HG03066 (cell line): ENCODE data around the gene MAP2K1.
A peak's percentile ranks its signal among the peaks of the same experiment; 100 is the strongest.
"Not testable (repeated sequence)": the region's sequence is repeated elsewhere in the genome, so short reads cannot be mapped to it uniquely, and the experiment has no call there.

Experiments used
- ATAC-seq: cut with Tn5 transposase; IDR thresholded peaks from one replicate; pipeline ENCODE4 v1.9.1; 2021; ENCODE audit warnings: low read depth; ENCODE audit not compliant: unreplicated experiment

MAP2K1 gene

GRCh38 chr15:66470825-66471224 is 84.1 kb downstream of the MAP2K1 start:
- not testable (repeated sequence) for ATAC-seq

DNA sequence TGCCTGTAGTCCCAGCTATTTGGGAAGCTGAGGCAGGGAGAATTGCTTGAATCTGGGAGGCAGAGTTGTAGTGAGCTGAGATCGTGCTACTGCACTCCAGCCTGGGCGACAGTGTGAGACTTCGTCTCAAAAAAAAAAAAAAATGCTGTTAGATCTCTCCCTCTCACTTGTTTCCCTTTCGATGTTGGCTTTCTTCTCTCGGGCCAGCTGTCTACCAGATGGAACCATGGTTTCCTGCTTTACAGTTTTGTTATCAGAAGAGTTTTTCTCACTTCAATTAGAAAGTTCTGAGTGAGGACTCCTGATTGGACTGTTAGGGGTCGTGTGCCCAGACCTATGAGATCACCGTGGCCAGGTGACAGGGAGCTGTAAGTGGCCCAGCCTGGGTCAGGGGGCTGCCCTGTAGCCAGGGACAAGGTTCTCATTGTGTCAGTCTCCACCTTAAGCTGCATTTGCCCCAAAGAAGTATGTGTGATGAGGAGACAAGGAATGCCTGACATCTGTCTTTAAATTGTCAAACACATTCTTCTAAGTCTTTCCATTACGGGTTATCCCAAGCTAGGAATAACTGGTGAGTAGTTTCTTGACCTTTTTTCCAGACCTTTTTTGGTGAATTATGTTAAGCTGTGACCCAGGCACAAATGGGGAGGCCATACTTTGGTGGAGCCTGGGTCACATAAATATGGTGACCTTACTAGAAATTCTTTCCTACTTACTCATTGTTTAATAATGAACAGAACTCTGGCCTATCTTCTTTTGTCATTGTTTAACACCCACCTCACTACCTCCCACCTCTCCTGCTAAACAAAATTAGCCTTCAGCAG is 85.7 kb downstream of the MAP2K1 start:
- peak; percentile 77 for ATAC-seq

DNA sequence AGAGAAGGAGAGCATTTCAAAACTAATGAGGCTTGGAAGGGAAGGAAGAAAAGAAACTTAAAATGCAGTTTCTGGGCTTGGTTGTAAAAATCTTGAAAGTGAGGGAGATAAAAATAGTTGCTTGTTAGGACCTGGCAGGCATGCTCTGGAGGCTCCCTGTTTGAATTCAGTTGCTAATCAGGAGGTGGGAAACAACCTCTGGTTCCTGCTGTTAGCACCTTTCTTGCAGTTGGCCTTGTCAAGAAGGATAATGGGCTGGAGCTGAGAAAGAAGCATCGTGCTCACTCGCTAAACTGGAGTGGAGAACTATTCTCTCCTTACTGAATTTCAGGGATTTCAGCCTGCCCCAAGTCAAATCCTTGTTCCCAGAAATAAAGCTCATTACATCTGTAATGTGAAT is 87.4 kb downstream of the MAP2K1 start:
- ATAC-seq: no peak

DNA sequence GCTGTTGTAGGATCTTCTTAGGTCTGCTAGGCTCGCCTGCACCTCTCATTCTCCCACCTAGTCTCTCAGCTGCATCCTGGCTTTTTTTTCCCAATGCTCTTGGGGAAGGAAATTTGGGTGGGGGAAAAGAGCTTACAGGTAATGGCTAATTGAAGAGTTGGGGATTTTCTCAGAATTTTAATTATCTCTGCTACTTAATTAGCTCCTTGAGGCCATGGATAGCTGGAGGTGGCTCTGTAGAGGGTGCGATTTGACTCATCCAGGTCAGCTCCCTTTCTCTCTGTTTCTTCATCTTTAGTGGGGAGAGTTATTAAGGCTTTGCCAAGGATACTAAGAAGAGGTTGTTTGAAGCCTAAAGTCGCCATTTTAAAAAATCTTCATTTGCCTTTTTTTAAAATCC is 88.3 kb downstream of the MAP2K1 start:
- ATAC-seq: no peak

DNA sequence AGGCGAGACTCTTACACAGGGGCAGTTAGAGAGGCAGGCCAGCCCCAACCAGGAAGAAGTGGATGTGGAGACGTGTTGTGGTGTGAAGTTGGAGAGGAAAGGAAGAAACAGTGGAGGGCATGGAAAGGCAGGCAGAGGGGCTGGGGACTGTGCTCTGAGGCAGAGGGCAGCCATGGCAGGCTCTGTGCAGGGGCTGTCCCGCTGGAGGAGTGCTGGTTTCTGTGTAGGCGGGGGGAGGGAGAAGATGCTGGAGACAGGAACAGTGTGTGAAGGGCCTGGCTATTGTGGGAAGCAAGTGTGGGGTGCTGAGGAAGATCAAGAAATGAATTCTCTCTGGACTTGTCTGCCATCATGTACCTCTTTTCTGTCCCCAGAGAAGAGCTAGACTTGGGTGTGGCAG is 89.8 kb downstream of the MAP2K1 start:
- ATAC-seq: no peak

- ATAC-seq: no peak
Measured at GRCh38 chr15:66477011-66477410, 90.3 kb downstream of the MAP2K1 start.

- ATAC-seq: no peak
Measured at GRCh38 chr15:66480267-66480666, 93.6 kb downstream of the MAP2K1 start.

DNA sequence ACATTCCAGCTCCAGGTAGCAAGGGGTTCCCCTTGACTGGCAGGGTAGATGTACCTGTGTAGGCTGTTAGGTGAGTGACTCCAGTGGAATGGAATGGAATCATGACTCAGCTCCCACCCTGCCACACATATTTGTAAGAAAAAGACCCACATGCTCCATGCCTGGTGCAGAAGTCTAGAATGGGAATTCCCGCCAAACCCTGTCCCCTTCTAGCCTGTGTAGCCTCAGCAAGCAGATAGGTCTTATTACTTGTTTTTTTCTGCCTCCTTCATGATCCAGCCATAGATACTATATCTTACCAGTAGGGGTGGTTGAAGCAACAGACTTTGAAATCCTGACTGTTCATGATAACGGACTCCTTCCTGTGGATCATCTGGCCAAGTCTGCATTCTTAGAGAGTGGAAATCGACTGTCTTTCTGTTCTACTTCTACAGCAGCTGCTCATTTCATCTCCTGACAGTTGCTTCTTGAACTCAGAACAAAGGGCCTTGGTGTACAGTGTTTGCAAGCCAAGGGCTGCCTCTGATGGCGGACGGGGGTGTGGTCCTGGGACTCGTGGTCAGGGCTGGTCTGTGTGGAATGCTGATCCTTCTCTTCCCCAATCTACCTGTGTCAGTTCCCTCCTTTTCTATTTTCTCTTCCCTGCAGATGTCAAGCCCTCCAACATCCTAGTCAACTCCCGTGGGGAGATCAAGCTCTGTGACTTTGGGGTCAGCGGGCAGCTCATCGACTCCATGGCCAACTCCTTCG is 94.6 kb downstream of the MAP2K1 start:
- no peak for ATAC-seq

DNA sequence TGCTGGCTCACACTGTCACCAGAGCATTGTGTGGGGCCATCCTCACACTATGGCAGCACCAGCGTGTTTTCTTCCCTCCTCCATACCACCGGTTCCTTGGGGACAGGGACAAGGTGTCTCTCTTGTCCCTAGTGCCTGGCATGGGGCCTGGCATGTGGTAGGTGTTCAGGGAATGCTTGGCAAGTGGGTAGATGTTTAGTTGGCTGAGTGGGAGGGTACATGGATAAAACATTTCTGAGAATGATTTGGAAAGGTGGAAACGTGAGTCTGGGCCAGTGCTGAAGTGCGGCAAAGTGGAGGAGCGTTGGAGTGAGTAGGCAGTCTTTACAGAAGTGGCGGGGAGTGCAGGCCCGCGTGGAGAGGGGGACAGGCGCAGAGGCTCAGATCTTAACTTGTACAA is 95.8 kb downstream of the MAP2K1 start:
- ATAC-seq: no peak

DNA sequence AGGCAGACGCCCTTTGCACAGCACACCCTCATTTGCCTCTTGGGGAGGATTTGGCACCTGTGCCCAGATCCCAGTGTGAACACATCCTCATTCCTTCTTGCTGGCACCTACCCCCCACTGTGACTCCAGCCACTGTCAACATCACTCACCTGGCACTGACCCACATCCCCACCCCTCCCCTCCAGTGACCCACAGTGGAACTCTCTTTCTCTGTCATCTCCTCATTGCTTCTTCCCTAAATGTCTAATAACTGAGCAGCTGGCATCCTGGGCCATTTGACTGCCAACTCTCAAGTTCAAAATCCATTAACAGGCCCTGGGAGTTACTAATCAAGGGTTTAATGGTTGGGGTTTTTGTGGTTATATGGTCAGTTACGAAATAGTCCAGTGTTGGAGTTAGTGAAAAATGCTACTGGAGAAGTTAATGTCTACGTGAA is 96.4 kb downstream of the MAP2K1 start:
- ATAC-seq: no peak

DNA sequence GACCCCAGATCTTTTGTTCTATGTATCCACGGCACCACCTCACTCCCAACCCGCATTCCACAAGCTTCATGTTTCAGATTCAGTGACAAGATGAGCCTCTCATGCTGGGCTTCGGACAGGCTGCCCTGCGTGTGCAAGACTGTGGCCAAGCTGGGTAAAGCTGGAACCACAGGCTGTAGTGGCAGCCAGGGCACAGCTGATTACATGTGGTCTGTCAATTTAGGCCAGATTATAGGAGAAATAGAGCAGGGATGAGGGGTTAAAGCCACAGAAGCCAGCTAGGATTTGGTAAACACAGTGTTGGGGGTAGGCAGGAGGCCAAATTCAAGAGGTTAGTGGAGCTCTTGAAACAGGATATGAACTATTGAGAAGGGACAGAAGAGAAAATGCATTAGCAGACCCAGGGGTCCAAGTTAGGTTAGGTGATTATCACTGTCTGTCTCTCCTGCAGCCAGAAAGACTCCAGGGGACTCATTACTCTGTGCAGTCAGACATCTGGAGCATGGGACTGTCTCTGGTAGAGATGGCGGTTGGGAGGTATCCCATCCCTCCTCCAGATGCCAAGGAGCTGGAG is 97.9 kb downstream of the MAP2K1 start:
- no peak for ATAC-seq

DNA sequence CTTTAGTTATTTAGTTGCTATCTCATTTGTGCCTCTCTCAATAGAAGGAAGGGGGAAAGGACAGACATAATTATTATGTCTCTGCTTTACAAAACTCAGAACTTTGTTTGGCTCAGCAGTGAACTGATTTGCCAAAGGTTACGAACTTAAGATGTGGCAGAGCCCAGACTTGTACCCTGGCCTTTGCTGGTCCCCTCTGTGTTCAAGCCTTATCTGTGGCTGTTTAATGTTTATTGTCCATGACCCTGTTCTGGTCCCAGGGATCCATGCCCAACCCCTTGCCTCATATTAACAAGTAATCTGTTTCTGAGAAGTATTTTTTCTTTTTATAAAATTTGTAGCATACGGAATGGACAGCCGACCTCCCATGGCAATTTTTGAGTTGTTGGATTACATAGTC is 100.2 kb downstream of the MAP2K1 start:
- no peak for ATAC-seq

GRCh38 chr15:66488525-66488924 is 101.8 kb downstream of the MAP2K1 start:
- ATAC-seq: no peak

DNA sequence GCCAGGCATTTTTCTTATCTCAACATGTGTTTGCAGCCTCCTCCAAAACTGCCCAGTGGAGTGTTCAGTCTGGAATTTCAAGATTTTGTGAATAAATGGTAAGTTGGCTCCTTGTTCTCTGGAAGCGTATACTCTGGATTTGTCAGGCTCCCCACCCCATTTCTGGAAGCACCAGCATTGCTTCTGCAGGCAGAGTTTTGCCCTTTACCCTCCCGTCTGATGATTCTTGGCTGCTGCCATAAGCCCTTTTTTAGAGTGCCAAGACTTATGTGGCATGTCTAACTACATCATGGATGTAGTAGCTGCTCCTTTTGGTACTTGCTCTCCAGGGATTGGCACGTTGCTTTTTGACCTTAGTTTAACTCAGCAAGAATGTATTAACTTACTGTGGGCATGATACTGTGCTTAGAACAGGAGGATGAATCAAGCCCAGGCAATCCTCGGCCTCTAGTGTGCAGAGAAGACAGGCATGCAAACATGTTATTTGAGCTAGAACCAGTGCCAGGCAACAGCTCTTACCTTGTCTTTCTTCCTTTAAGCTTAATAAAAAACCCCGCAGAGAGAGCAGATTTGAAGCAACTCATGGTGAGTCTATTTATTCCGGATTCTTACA is 102.6 kb downstream of the MAP2K1 start:
- ATAC-seq: no peak

GRCh38 chr15:66491846-66492245 is 105.1 kb downstream of the MAP2K1 start:
- no peak for ATAC-seq

DNA sequence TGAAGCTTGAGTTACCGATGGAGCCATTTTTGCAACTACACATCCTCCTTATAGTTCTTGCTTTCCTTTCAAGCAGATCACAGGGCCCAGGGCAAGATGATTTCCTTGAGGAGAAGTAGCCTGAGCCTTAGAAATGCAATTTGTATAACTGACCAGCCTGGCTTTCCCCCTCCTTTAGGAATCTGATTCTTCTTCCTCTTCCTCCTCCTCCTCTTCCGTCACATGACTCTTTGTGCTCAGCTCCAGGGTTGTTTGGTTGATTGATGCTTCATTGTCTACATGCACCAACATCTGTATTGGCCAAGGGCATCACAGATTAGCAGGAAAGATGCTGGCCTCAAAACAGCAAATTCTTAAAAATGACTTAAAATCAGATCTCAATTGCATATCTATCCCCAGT is 107.5 kb downstream of the MAP2K1 start:
- ATAC-seq: no peak

- no peak for ATAC-seq
Measured at GRCh38 chr15:66496951-66497501, 110.3 kb downstream of the MAP2K1 start.

- peak; percentile 76 for ATAC-seq
Measured at GRCh38 chr15:66497502-66498455, 111.1 kb downstream of the MAP2K1 start, which contains the start of gene SNAPC5. Gene SNAPC5, minus strand, starts transcription at chr15:66497762. Its CDS starts 31 bp downstream, at chr15:66497731.

GRCh38 chr15:66498501-66499386 is 112.0 kb downstream of the MAP2K1 start:
- no peak for ATAC-seq
